ENCODE results near the gene KCNJ1. TPM values are rescaled to one million over a fixed set of nuclear protein-coding genes. Genes with fewer than 3 reads are reported as not detected.

KCNJ1 gene
- total and polyA plus RNA-seq, 10 of the 15 experiments (the other 5 are each of a cell fraction or from before 2014, with no cell fraction given) = not detected

DNA sequence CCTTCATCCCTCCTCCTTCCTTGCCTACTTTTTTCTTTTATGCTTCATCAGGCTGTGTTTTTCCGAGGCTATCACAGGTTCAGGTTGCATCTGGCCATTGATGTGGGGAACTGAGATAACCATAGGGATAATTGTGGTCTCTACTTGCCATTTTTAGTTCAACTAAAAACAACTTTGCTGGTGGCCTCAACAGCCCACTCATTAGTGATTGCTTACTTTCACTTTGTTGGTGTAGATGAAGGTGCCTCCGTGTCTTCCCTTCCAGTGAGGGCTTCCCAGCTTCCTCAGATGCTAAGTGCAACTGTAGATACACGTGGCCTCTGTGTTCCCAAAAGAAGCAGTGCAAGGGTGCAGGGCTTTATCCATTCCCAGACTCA lies 35.0 kb downstream of the KCNJ1 start (continued):
- TF ChIP-seq BMI1 (IDR thresholded peaks at IDR 0.05; ENCODE audit: borderline replicate concordance) = peak; percentile 42; the same call in 1 of the 2 replicates
- TF ChIP-seq CHD4 (IDR thresholded peaks at IDR 0.05) = no peak
- TF ChIP-seq BACH1 (IDR thresholded peaks at IDR 0.05; ENCODE audit: borderline replicate concordance) = no peak
- TF ChIP-seq BCL11A (IDR thresholded peaks at IDR 0.05; ENCODE audit: low read depth, low read length) = peak; percentile 85
- TF ChIP-seq NFIC (IDR thresholded peaks at IDR 0.05; ENCODE audit: low read depth, low read length) = peak; percentile 87
- TF ChIP-seq SREBF2 (IDR thresholded peaks at IDR 0.05; ENCODE audit: low read length) = no peak
- TF ChIP-seq, protein P1, sequence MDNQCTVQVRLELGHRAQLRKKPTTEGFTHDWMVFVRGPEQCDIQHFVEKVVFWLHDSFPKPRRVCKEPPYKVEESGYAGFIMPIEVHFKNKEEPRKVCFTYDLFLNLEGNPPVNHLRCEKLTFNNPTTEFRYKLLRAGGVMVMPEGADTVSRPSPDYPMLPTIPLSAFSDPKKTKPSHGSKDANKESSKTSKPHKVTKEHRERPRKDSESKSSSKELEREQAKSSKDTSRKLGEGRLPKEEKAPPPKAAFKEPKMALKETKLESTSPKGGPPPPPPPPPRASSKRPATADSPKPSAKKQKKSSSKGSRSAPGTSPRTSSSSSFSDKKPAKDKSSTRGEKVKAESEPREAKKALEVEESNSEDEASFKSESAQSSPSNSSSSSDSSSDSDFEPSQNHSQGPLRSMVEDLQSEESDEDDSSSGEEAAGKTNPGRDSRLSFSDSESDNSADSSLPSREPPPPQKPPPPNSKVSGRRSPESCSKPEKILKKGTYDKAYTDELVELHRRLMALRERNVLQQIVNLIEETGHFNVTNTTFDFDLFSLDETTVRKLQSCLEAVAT (IDR thresholded peaks at IDR 0.05) = peak; percentile 51; the same call in 1 of the 2 replicates
- no peak for TF ChIP-seq PAX5 (IDR thresholded peaks at IDR 0.05; ENCODE audit: borderline replicate concordance, low read depth, low read length)
- peak; percentile 96 for TF ChIP-seq MEF2A (IDR thresholded peaks at IDR 0.05; ENCODE audit: insufficient read depth, low read depth, low read length)
- peak; percentile 50; the same call in 1 of the 2 replicates for TF ChIP-seq TCF12 (IDR thresholded peaks at IDR 0.05; ENCODE audit: low read depth, low read length)
- no peak for TF ChIP-seq JUNB (IDR thresholded peaks at IDR 0.05)
- TF ChIP-seq NFYB (IDR thresholded peaks at IDR 0.05; ENCODE audit: insufficient read depth, low read depth, low read length) = no peak
- TF ChIP-seq MYB (IDR thresholded peaks at IDR 0.05; ENCODE audit: borderline replicate concordance, low read depth, low read length) = no peak
- no peak for TF ChIP-seq STAT1 (conservative IDR thresholded peaks at IDR 0.05)
- no peak for TF ChIP-seq RELA (IDR thresholded peaks at IDR 0.05; ENCODE audit: borderline replicate concordance, partially characterized antibody)
- no peak for TF ChIP-seq HCFC1 (IDR thresholded peaks at IDR 0.05; ENCODE audit: low read length)
- TF ChIP-seq KDM1A (IDR thresholded peaks at IDR 0.05; ENCODE audit: borderline replicate concordance) = no peak
- TF ChIP-seq IRF5 (IDR thresholded peaks at IDR 0.05; ENCODE audit: borderline replicate concordance) = no peak
- peak; percentile 92 to 93 for TF ChIP-seq IKZF2 (IDR thresholded peaks at IDR 0.05)
- no peak for TF ChIP-seq BCLAF1 (IDR thresholded peaks at IDR 0.05)
- TF ChIP-seq RUNX3 (IDR thresholded peaks at IDR 0.05; ENCODE audit: low read length) = peak; percentile 98
- TF ChIP-seq POU2F2 (IDR thresholded peaks at IDR 0.05; ENCODE audit: borderline replicate concordance, low read depth, low read length) = peak; percentile 41; the same call in 1 of the 3 replicates
- peak; percentile 71; the same call in 1 of the 2 replicates for TF ChIP-seq ZBED1 (IDR thresholded peaks at IDR 0.05; ENCODE audit: borderline replicate concordance)
- peak; percentile 47; the same call in 1 of the 2 replicates for TF ChIP-seq CREB1 (IDR thresholded peaks at IDR 0.05; ENCODE audit: low read depth)
- no peak for TF ChIP-seq RBBP5 (conservative IDR thresholded peaks at IDR 0.05)
- TF ChIP-seq NRF1 (conservative IDR thresholded peaks at IDR 0.05; ENCODE audit: low read depth, low read length) = no peak
- peak; percentile 90 for TF ChIP-seq FOXM1 (IDR thresholded peaks at IDR 0.05; ENCODE audit: low read depth, low read length)
- TF ChIP-seq ASH2L (IDR thresholded peaks at IDR 0.05; ENCODE audit: borderline replicate concordance, low read depth) = no peak
- TF ChIP-seq RCOR1 (conservative IDR thresholded peaks at IDR 0.05; ENCODE audit: low read depth, low read length) = no peak
- TF ChIP-seq ZNF24 (IDR thresholded peaks at IDR 0.05) = peak; percentile 41; the same call in 1 of the 2 replicates
- no peak for TF ChIP-seq SUZ12 (IDR thresholded peaks at IDR 0.05; ENCODE audit: unreplicated experiment)

Data from GM12878 (cell line).